Measurements from ENCODE around the gene DUSP28.

DUSP28 gene

GRCh38 chr2:240602266-240603050 lies 42.3 kb downstream of the DUSP28 start:
- ATAC-seq = no peak
- TF ChIP-seq CREB5 (CRISPR knock-in tag; IDR thresholded peaks at IDR 0.05; ENCODE audit: low read depth) = no peak
- no peak for TF ChIP-seq ZC3H10 (CRISPR knock-in tag; IDR thresholded peaks at IDR 0.05)
- TF ChIP-seq POU6F1 (CRISPR knock-in tag; IDR thresholded peaks at IDR 0.05; ENCODE audit: borderline replicate concordance, low read depth) = no peak
- no peak for TF ChIP-seq BACH2 (CRISPR knock-in tag; IDR thresholded peaks at IDR 0.05; ENCODE audit: borderline replicate concordance)
- no peak for TF ChIP-seq ZNF565 (CRISPR knock-in tag; conservative IDR thresholded peaks at IDR 0.05; ENCODE audit: low read depth)
- no peak for TF ChIP-seq OSR1 (CRISPR knock-in tag; IDR thresholded peaks at IDR 0.05)

GRCh38 chr2:240603081-240603835 lies 43.1 kb downstream of the DUSP28 start:
- ATAC-seq = no peak

GRCh38 chr2:240603846-240604245 lies 43.7 kb downstream of the DUSP28 start:
- no peak for TF ChIP-seq POU6F1 (CRISPR knock-in tag; IDR thresholded peaks at IDR 0.05; ENCODE audit: borderline replicate concordance, low read depth)
- TF ChIP-seq TCF4 (CRISPR knock-in tag; IDR thresholded peaks at IDR 0.05; ENCODE audit: borderline replicate concordance) = no peak
- TF ChIP-seq PATZ1 (CRISPR knock-in tag; IDR thresholded peaks at IDR 0.05; ENCODE audit: borderline replicate concordance) = no peak
- no peak for TF ChIP-seq ISL1 (CRISPR knock-in tag; IDR thresholded peaks at IDR 0.05)
- TF ChIP-seq ZC3H10 (CRISPR knock-in tag; IDR thresholded peaks at IDR 0.05) = no peak
- no peak for TF ChIP-seq ZFP3 (CRISPR knock-in tag; IDR thresholded peaks at IDR 0.05)
- no peak for TF ChIP-seq RARB (CRISPR knock-in tag; IDR thresholded peaks at IDR 0.05)
- no peak for TF ChIP-seq ARNTL (CRISPR knock-in tag; IDR thresholded peaks at IDR 0.05; ENCODE audit: borderline replicate concordance, low read depth)
- no peak for TF ChIP-seq TOX (CRISPR knock-in tag; IDR thresholded peaks at IDR 0.05; ENCODE audit: borderline replicate concordance)
- no peak for TF ChIP-seq ZNF565 (CRISPR knock-in tag; conservative IDR thresholded peaks at IDR 0.05; ENCODE audit: low read depth)
- TF ChIP-seq ZNF70 (CRISPR knock-in tag; IDR thresholded peaks at IDR 0.05) = no peak
- no peak for TF ChIP-seq SNAI2 (CRISPR knock-in tag; IDR thresholded peaks at IDR 0.05)
- no peak for TF ChIP-seq GLIS3 (CRISPR knock-in tag; IDR thresholded peaks at IDR 0.05)
- no peak for TF ChIP-seq PPARA (CRISPR knock-in tag; IDR thresholded peaks at IDR 0.05; ENCODE audit: borderline replicate concordance)
- TF ChIP-seq ESRRG (CRISPR knock-in tag; IDR thresholded peaks at IDR 0.05) = no peak
- no peak for TF ChIP-seq OSR1 (CRISPR knock-in tag; IDR thresholded peaks at IDR 0.05)
- TF ChIP-seq CSRNP3 (CRISPR knock-in tag; IDR thresholded peaks at IDR 0.05) = no peak
- TF ChIP-seq CSDC2 (CRISPR knock-in tag; IDR thresholded peaks at IDR 0.05) = no peak
- TF ChIP-seq BACH2 (CRISPR knock-in tag; IDR thresholded peaks at IDR 0.05; ENCODE audit: borderline replicate concordance) = no peak
- no peak for TF ChIP-seq ZFP30 (CRISPR knock-in tag; IDR thresholded peaks at IDR 0.05)
- no peak; the same call in 1 of the 3 replicates for ATAC-seq

More at GRCh38 chr2:240603081-240603835, 43.1 kb downstream of the DUSP28 start:
- no peak for TF ChIP-seq ZFP30 (CRISPR knock-in tag; IDR thresholded peaks at IDR 0.05)
- TF ChIP-seq PPARA (CRISPR knock-in tag; IDR thresholded peaks at IDR 0.05; ENCODE audit: borderline replicate concordance) = no peak
- no peak for TF ChIP-seq RARB (CRISPR knock-in tag; IDR thresholded peaks at IDR 0.05)
- no peak for TF ChIP-seq ZFP3 (CRISPR knock-in tag; IDR thresholded peaks at IDR 0.05)
- TF ChIP-seq CREB5 (CRISPR knock-in tag; IDR thresholded peaks at IDR 0.05; ENCODE audit: low read depth) = no peak
- TF ChIP-seq SNAI2 (CRISPR knock-in tag; IDR thresholded peaks at IDR 0.05) = no peak
- no peak for TF ChIP-seq ISL1 (CRISPR knock-in tag; IDR thresholded peaks at IDR 0.05)
- TF ChIP-seq BACH2 (CRISPR knock-in tag; IDR thresholded peaks at IDR 0.05; ENCODE audit: borderline replicate concordance) = no peak
